HEK293 (cell line): ENCODE results near the gene LRIF1.

Source experiments
- ATF2 ChIP-seq: fragments of 450-650 bp; formaldehyde crosslinking; IDR thresholded peaks from 2 replicates; pipeline ENCODE4 v1.5.1; 2016; ENCODE audit warnings: missing biosample characterization, missing genetic modification characterization, low read depth
- BCL11B ChIP-seq: fragments of 450-650 bp; formaldehyde crosslinking; IDR thresholded peaks from 2 replicates; pipeline ENCODE4 v1.5.1; 2016; ENCODE audit warnings: low read depth, missing biosample characterization, missing genetic modification characterization
- GFI1B ChIP-seq: fragments of 450-650 bp; formaldehyde crosslinking; IDR thresholded peaks from 2 replicates; pipeline ENCODE4 v1.5.1; 2016; ENCODE audit warnings: missing biosample characterization, missing genetic modification characterization
- GLI2 ChIP-seq: fragments of 450-650 bp; formaldehyde crosslinking; IDR thresholded peaks from 2 replicates; pipeline ENCODE4; 2017; ENCODE audit warnings: missing biosample characterization, missing genetic modification characterization, low read depth, borderline replicate concordance
- HOXA7 ChIP-seq: sonication (generic); formaldehyde crosslinking; IDR thresholded peaks from 2 replicates; pipeline ENCODE4 v1.8.1; 2022; ENCODE audit warnings: missing genetic modification reagents, borderline replicate concordance
- PRDM2 ChIP-seq: fragments of 450-650 bp; formaldehyde crosslinking; IDR thresholded peaks from 2 replicates; pipeline ENCODE4 v1.5.1; 2016; ENCODE audit warnings: missing biosample characterization, missing genetic modification characterization, borderline replicate concordance
- REPIN1 ChIP-seq: fragments of 450-650 bp; formaldehyde crosslinking; IDR thresholded peaks from 2 replicates; pipeline ENCODE4 v1.5.1; 2017; ENCODE audit warnings: missing biosample characterization, missing genetic modification characterization, low read depth
- WT1 ChIP-seq: fragments of 450-650 bp; formaldehyde crosslinking; IDR thresholded peaks from 2 replicates; pipeline ENCODE4 v1.5.1; 2016; ENCODE audit warnings: missing biosample characterization, missing genetic modification characterization
- ZBTB49 ChIP-seq: fragments of 450-650 bp; formaldehyde crosslinking; IDR thresholded peaks from 2 replicates; pipeline ENCODE4 v1.5.1; 2016; ENCODE audit warnings: missing biosample characterization, missing genetic modification characterization, low read depth
- ZNF10 ChIP-seq: fragments of 450-650 bp; formaldehyde crosslinking; IDR thresholded peaks from 2 replicates; pipeline ENCODE4 v1.5.1; 2017; ENCODE audit warnings: missing biosample characterization, missing genetic modification characterization
- ZNF132 ChIP-seq: fragments of 450-650 bp; formaldehyde crosslinking; IDR thresholded peaks from 2 replicates; pipeline ENCODE4 v1.5.1; 2017; ENCODE audit warnings: missing biosample characterization, missing genetic modification characterization, borderline replicate concordance
- ZNF157 ChIP-seq: fragments of 450-650 bp; formaldehyde crosslinking; IDR thresholded peaks from 2 replicates; pipeline ENCODE4 v1.5.1; 2016; ENCODE audit warnings: missing biosample characterization, missing genetic modification characterization
- ZNF214 ChIP-seq: fragments of 450-650 bp; formaldehyde crosslinking; IDR thresholded peaks from 2 replicates; pipeline ENCODE4 v1.5.1; 2017; ENCODE audit warnings: missing biosample characterization, mild to moderate bottlenecking, missing genetic modification characterization, borderline replicate concordance
- ZNF354C ChIP-seq: fragments of 450-650 bp; formaldehyde crosslinking; IDR thresholded peaks from 2 replicates; pipeline ENCODE4 v1.5.1; 2016; ENCODE audit warnings: missing biosample characterization, missing genetic modification characterization, low read depth, borderline replicate concordance
- ZNF366 ChIP-seq: fragments of 450-650 bp; formaldehyde crosslinking; conservative IDR thresholded peaks from 2 replicates; pipeline ENCODE4 v1.5.1; 2016; ENCODE audit warnings: missing biosample characterization, missing genetic modification characterization
- ZNF433 ChIP-seq: fragments of 450-650 bp; formaldehyde crosslinking; IDR thresholded peaks from 2 replicates; pipeline ENCODE4 v1.5.1; 2016; ENCODE audit warnings: missing biosample characterization, missing genetic modification characterization, low read depth
- ZNF449 ChIP-seq: fragments of 450-650 bp; formaldehyde crosslinking; IDR thresholded peaks from 2 replicates; pipeline ENCODE4 v1.5.1; 2017; ENCODE audit warnings: missing biosample characterization, mild to moderate bottlenecking, missing genetic modification characterization, moderate library complexity
- ZNF514 ChIP-seq: fragments of 450-650 bp; formaldehyde crosslinking; IDR thresholded peaks from 2 replicates; pipeline ENCODE4 v1.5.1; 2016; ENCODE audit warnings: missing biosample characterization, missing genetic modification characterization
- ZNF544 ChIP-seq: fragments of 450-650 bp; formaldehyde crosslinking; IDR thresholded peaks from 2 replicates; pipeline ENCODE4 v1.5.0; 2017; ENCODE audit warnings: missing biosample characterization, missing genetic modification characterization
- ZNF626 ChIP-seq: fragments of 450-650 bp; sonication (Bioruptor Pico); formaldehyde crosslinking; IDR thresholded peaks from 2 replicates; pipeline ENCODE4 v1.5.1; 2018; ENCODE audit warnings: missing biosample characterization, missing genetic modification characterization, inconsistent platforms
- ZNF654 ChIP-seq: fragments of 450-650 bp; formaldehyde crosslinking; IDR thresholded peaks from 2 replicates; pipeline ENCODE4 v1.5.1; 2016; ENCODE audit warnings: low read depth, missing biosample characterization, missing genetic modification characterization
- ZNF664 ChIP-seq: fragments of 450-650 bp; formaldehyde crosslinking; IDR thresholded peaks from 2 replicates; pipeline ENCODE4 v1.5.1; 2016; ENCODE audit warnings: missing biosample characterization, missing genetic modification characterization
- ZNF701 ChIP-seq: fragments of 450-650 bp; formaldehyde crosslinking; IDR thresholded peaks from 2 replicates; pipeline ENCODE4 v1.5.1; 2016; ENCODE audit warnings: missing biosample characterization, missing genetic modification characterization
- ZSCAN16 ChIP-seq: fragments of 450-650 bp; formaldehyde crosslinking; IDR thresholded peaks from 2 replicates; pipeline ENCODE4 v1.5.1; 2016; ENCODE audit warnings: missing biosample characterization, missing genetic modification characterization
- ZSCAN4 ChIP-seq: fragments of 450-650 bp; formaldehyde crosslinking; IDR thresholded peaks from 2 replicates; pipeline ENCODE4 v1.5.1; 2017; ENCODE audit warnings: missing biosample characterization, missing genetic modification characterization

LRIF1 gene

GRCh38 chr1:110962892-110963690, 631 bp downstream of the LRIF1 start (continued):
- TF ChIP-seq PRDM2 = no peak
- TF ChIP-seq ZNF354C = no peak
- TF ChIP-seq ZNF626 (tag by site-specific recombination) = no peak
- TF ChIP-seq ZNF157 (tag by site-specific recombination) = no peak
- no peak for TF ChIP-seq ZNF366 (tag by site-specific recombination)
- TF ChIP-seq ZSCAN4 (tag by site-specific recombination) = peak; percentile 62; the same call in 1 of the 2 replicates
- no peak for TF ChIP-seq BCL11B (tag by site-specific recombination)
- 0 out of 2 replicates have a peak, but pooled peaks have one; percentile 13 for TF ChIP-seq ZNF449 (tag by site-specific recombination)
- TF ChIP-seq ZNF701 (tag by site-specific recombination) = no peak
- no peak for TF ChIP-seq ZNF433
- TF ChIP-seq ZNF664 (tag by site-specific recombination) = no peak
- TF ChIP-seq ZNF654 (tag by site-specific recombination) = no peak
- no peak for TF ChIP-seq GLI2 (tag by site-specific recombination)
- no peak for TF ChIP-seq HOXA7 (CRISPR knock-in tag)
- TF ChIP-seq REPIN1 = no peak
- TF ChIP-seq ZSCAN16 (tag by site-specific recombination) = no peak
- TF ChIP-seq ATF2 = no peak
- TF ChIP-seq ZNF10 = no peak
- no peak for TF ChIP-seq ZNF514 (tag by site-specific recombination)
- TF ChIP-seq ZBTB49 (tag by site-specific recombination) = no peak
- no peak for TF ChIP-seq ZNF214
- TF ChIP-seq GFI1B (tag by site-specific recombination) = no peak
- no peak for TF ChIP-seq WT1 (tag by site-specific recombination)
- TF ChIP-seq ZNF132 = no peak
- TF ChIP-seq ZNF544 (tag by site-specific recombination) = no peak
